IPS DF 6.9 (cell line): Measurements from ENCODE around the gene CTBS.
A peak's percentile ranks its signal among the peaks of the same experiment; 100 is the strongest.
"Not testable (repeated sequence)": the region's sequence is repeated elsewhere in the genome, so short reads cannot be mapped to it uniquely, and the experiment has no call there.

Experiments
- DNase-seq: peaks from one replicate; pipeline ENCODE4 v3.0.0-alpha.2; 2013; ENCODE audit warnings: low read depth, low spot score
- H3K27ac ChIP-seq: one replicate; pipeline ENCODE4 v1.5.1; 2013; ENCODE audit warnings: low read length, control low read depth
- H3K27me3 ChIP-seq: 2 replicates; pipeline ENCODE4 v1.6.1; 2013; ENCODE audit warnings: mild to moderate bottlenecking, low read length; ENCODE audit not compliant: control insufficient read depth, insufficient read depth
- H3K36me3 ChIP-seq: 2 replicates; pipeline ENCODE4 v1.6.1; 2013; ENCODE audit warnings: low read length; ENCODE audit not compliant: control insufficient read depth, insufficient read depth
- H3K4me1 ChIP-seq: 2 replicates; pipeline ENCODE4 v1.6.1; 2013; ENCODE audit warnings: low read length; ENCODE audit not compliant: control insufficient read depth, insufficient read depth
- H3K4me3 ChIP-seq: 2 replicates; pipeline ENCODE4 v1.5.1; 2013; ENCODE audit warnings: mild to moderate bottlenecking, low read length
- H3K9me3 ChIP-seq: 2 replicates; pipeline ENCODE4 v1.6.1; 2013; ENCODE audit warnings: low read length, inconsistent platforms; ENCODE audit not compliant: control insufficient read depth, insufficient read depth
- WGBS: extraction: QIAGEN DNeasy Blood & Tissue Kit; methylation state at CpG from one replicate; pipeline ENCODE4 v1.1.7; 2013; ENCODE audit warnings: mixed read lengths, missing lambda C conversion rate; ENCODE audit not compliant: insufficient read length, insufficient coverage; 5-methylcytosine and 5-hydroxymethylcytosine counted together

The CTBS gene

DNA sequence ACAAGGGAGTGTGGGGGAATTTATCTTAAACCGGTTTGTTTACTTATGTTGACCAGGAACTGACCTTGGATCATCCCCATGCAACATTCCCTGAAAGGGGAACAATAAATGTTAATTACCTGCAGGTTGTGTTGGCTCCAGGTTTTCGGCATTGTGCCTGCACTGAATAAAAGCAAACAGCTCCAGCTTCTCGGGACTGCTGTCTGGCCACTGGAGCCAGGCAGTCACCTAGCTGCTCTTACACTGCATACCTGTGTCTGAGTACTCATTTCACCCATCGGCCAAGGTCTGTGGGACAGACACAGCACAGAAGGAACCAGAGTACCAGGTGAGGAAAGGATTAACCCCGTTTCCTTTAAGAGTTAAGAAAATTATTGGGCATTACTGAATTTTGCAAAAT, 32.7 kb upstream of the CTBS start:
- WGBS = no CpG with 5 or more reads among the region's 5 CpGs
- no peaks in the 10 kb centered on the region for H3K4me1 ChIP-seq

DNA sequence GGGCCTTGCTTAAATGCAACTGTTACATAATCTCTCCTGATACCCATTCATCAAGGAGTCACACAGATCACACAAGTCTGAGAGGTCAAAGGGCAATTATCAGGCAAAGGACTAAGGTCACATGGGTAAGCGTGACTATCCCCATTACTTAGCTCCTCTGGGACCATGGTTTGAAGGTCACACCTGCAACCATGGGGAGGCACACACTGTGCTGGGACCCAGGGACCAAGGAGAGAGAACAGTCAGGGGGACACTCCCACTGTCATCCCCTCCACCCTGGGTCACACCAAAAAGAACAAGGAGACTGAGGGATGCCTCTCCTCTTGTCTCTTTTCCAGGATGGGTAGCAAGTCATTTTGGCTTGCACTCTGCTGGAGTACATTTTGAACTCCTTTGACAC, 30.9 kb upstream of the CTBS start:
- H3K27me3 ChIP-seq = no peaks in the 10 kb centered on the region

More for the DNA sequence above, 32.7 kb upstream of the CTBS start:
- Histone ChIP-seq H3K4me3 (no peak overlapping the region), H3K27ac (no peak overlapping the region), H3K9me3 (peaks cover 3% of the 10 kb centered on the region), H3K36me3 (no peaks in the 10 kb centered on the region), H3K27me3 (no peaks in the 10 kb centered on the region)
- DNase-seq = no peak

DNA sequence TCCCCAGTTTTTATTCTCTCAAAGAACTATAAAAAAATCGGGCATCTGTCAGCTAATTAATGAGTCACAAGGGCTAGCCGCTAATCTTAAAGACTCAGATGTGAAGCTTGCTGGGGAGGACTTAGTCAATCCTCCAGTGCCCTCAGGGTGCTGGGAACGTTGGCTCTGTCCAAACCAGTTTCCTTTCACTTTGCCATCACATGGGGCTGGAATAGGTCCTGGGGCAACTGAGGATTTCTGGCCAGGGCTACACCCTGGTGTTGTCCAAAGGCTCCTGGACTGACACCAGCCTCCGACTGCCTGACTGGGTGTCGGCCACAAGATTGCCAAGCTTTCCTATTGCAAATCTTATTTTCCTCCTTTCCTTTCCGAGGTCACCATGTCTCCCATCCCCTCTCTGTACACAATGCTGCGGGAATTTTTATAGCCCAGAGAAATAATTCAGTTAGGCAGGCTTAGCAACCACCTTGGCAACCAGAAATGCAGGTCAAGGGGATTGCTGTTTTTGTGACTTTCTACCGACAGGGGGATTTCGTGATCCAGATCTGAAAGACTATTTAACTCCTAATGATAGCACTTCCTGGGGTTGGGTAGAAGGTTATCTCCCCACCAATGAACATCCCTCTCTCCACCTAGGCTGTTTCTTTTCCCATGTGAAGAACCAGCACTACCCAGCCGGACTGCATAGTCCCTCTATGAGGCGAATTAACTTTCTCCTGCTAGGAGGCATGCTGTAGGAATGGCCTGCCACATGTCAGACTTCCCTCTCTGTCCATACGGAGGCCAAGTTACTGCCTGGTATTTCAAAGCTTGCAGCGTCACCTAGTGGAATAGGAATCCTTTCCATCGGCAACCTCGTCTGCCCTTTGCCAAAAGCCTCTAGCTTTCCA, 29.9 kb upstream of the CTBS start:
- Histone ChIP-seq H3K27me3 (no peaks in the 10 kb centered on the region), H3K4me1 (no peaks in the 10 kb centered on the region), H3K36me3 (no peaks in the 10 kb centered on the region), H3K4me3 (no peak overlapping the region), H3K27ac (no peak overlapping the region), H3K9me3 (peaks cover 3% of the 10 kb centered on the region)
- WGBS = no CpG with 5 or more reads among the region's 15 CpGs
- peak; percentile 13 for DNase-seq

More for the DNA sequence above, 30.9 kb upstream of the CTBS start:
- WGBS = no CpG with 5 or more reads among the region's 1 CpG
- H3K27ac ChIP-seq = no peak overlapping the region
- H3K4me3 ChIP-seq = no peak overlapping the region
- H3K4me1 ChIP-seq = no peaks in the 10 kb centered on the region
- peaks cover 3% of the 10 kb centered on the region for H3K9me3 ChIP-seq
- no peaks in the 10 kb centered on the region for H3K36me3 ChIP-seq
- no peak for DNase-seq

DNA sequence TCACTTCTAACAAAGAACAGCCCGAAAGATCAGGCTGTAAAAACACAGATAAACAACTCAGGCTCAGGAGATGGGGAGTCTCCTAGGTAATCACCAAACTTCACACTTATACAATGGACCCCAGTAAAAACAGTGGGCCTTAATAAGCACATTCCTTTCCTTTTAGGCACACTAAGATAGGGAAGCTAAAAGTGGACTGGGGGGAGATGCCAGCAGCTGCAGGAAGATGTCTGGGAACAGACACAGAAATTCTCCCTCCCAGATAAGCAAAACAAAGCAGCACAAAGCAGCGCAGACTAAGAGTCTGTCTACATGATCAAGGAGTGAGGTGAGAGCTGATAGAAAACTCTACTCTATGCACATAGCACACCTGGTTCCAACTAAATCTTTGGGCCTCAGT, 29.0 kb upstream of the CTBS start:
- Histone ChIP-seq H3K27ac (no peak overlapping the region), H3K4me3 (no peak overlapping the region), H3K27me3 (no peaks in the 10 kb centered on the region), H3K36me3 (no peaks in the 10 kb centered on the region), H3K4me1 (no peaks in the 10 kb centered on the region), H3K9me3 (peaks cover 3% of the 10 kb centered on the region)
- WGBS = no CpG with 5 or more reads among the region's 2 CpGs
- no peak for DNase-seq

DNA sequence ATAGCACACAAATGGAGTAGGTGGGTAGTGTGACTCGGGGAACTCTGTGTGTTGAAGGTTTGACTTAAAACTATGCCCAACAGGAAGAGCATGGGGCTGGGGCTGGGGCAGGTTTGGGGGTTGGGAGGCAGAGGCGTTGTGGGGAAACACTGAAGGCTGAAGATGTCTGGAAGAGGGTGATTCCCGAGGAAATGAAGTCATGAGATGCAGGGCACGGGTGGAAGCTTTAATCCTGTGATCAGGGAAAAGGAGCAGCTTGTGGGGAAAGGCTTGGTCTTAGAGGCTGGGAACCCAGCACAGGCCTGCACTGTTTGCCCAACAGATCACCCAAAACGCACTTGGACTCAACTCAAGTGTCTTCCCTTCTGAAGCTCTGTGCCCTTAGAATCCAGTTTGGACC, 26.6 kb upstream of the CTBS start:
- Histone ChIP-seq H3K4me3 (no peak overlapping the region), H3K4me1 (no peaks in the 10 kb centered on the region), H3K36me3 (no peaks in the 10 kb centered on the region), H3K9me3 (peaks cover 2% of the 10 kb centered on the region), H3K27ac (no peak overlapping the region), H3K27me3 (no peaks in the 10 kb centered on the region)
- WGBS = no CpG with 5 or more reads among the region's 5 CpGs
- DNase-seq = no peak

DNA sequence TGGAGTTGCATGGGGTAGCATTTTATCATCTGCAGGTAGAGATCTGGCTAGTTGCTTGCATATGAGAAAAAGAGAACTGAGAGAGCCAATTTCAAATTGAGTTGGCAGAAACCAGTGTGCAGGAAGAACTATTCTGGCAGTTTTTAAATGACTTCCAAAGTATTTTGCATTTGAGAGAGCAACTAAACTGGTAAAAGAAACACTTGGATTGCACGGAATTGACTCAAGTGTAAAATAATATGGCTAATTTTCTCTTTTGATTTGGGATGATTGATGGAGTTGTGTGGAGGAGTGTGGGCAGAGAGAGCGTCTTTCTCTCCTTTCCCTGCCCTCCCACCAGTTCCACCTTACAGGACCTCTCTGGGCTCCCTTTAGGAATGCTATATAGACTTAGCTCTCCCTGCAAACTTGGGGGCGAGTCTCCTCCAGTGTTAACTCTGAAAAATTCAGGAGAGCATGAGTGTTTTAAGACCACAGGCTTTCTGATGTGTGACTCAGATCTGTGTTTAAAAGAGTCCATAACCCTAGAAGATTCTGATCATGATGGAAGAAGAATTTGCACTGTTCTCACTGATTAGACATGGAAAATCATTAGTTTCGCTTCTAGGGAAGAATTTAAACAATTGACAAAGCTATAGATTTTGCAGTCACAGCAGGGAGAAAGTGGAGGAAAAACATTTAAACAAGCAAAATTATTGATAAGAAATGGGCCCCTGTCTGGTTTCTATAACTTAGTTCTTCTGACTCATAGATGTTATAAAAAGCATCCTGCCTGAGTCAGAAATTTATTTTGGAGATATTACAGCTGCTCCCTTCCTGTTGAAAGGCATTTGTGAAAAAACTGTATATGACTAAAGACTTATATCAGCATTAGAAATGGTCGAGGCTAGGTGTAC, 24.9 kb upstream of the CTBS start:
- no peaks in the 10 kb centered on the region for H3K9me3 ChIP-seq
- no peak overlapping the region for H3K4me3 ChIP-seq
- no peak overlapping the region for H3K27ac ChIP-seq
- H3K27me3 ChIP-seq = no peaks in the 10 kb centered on the region
- no peak for DNase-seq
- H3K4me1 ChIP-seq = no peaks in the 10 kb centered on the region
- no peaks in the 10 kb centered on the region for H3K36me3 ChIP-seq
- no CpG with 5 or more reads among the region's 5 CpGs for WGBS

DNA sequence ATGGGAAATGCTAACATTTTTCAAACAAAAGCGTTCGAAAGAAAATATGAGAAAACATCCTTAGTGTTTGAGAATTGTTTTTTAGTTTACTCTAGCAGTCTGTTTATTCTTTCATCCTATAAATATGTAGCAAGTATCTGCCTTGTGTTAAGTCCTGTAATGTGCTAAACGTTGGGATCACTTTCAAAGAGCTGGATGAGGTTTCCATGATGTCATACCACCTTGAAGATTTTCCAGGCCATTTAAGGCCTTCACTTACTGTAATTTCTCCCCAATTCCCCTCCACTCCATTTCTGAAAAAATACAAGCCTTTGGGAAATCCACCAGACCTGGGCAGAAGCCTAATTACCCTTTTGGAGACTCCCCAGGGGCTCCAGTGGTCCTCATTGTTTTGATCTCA, 24.2 kb upstream of the CTBS start:
- Histone ChIP-seq H3K4me1 (no peaks in the 10 kb centered on the region), H3K27ac (no peak overlapping the region), H3K4me3 (no peak overlapping the region), H3K36me3 (no peaks in the 10 kb centered on the region), H3K27me3 (no peaks in the 10 kb centered on the region), H3K9me3 (no peaks in the 10 kb centered on the region)
- WGBS = no CpG with 5 or more reads among the region's 3 CpGs
- no peak for DNase-seq

DNA sequence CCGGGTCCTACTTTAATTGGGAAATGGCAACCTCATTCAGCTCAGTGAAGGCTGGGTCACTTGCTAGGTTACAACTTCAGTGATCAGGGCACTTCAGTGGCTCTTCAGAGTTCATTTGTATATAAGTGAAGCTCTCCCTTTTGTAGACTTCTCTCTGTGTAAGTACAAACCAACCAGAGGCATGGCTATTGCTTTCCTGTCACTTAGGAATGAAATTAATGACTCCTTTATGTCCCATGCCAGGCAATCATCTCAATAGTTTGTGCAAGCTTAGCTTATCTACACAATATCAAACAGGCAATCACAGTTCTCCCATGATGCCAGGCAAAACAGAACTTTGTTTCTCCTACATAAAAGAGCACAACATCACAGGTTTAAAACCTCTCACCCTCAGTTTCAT, 22.8 kb upstream of the CTBS start:
- no peaks in the 10 kb centered on the region for H3K4me1 ChIP-seq
- no CpG with 5 or more reads among the region's 1 CpG for WGBS
- H3K27me3 ChIP-seq = no peaks in the 10 kb centered on the region
- H3K27ac ChIP-seq = no peak overlapping the region
- H3K36me3 ChIP-seq = no peaks in the 10 kb centered on the region
- H3K4me3 ChIP-seq = no peak overlapping the region
- H3K9me3 ChIP-seq = no peaks in the 10 kb centered on the region
- no peak for DNase-seq

DNA sequence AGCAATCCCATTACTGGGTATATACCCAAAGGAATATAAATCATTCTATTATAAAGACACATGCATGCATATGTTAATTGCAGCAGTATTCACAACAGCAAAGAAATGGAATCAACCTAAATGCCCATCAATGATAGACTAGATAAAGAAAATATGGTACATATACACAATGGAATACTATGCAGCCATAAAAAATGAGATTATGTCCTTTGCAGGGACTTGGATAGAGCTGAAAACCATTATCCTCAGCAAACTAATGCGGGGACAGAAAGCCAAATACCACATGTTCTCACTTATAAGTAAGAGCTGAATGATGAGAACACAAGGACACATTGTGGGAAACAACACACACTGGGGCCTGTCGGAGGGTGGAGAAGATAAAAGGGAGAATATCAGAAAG, 20.7 kb upstream of the CTBS start:
- not testable (repeated sequence) for H3K4me3 ChIP-seq, H3K27me3 ChIP-seq, H3K27ac ChIP-seq, H3K36me3 ChIP-seq, H3K9me3 ChIP-seq, H3K4me1 ChIP-seq, DNase-seq
- WGBS = no CpG with 5 or more reads among the region's 2 CpGs

DNA sequence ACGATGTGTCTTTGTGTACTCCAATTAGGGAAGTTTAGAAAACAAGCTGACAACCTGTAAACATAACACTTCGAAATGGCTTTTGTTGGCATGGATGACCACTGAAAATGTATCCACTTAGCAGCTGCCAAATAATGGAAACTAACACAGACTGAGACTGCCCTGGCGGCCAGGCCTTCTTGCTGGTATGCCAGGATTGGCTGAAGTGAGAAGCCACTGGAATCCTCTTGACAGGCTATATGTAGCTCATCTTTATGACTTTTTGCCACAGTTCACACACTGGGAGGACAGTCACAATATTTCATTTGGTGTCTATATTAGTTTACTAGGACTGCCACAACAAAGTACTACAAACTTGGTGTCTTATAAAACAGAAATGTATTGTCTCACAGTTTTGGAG, 12.9 kb upstream of the CTBS start:
- no peaks in the 10 kb centered on the region for H3K4me1 ChIP-seq
- H3K9me3 ChIP-seq = no peaks in the 10 kb centered on the region
- H3K36me3 ChIP-seq = no peaks in the 10 kb centered on the region
- H3K27ac ChIP-seq = no peak overlapping the region
- H3K4me3 ChIP-seq = no peak overlapping the region
- H3K27me3 ChIP-seq = no peaks in the 10 kb centered on the region
- no CpG with 5 or more reads among the region's 3 CpGs for WGBS
- no peak for DNase-seq
